ENCODE measurements around the gene IFT122. TPM values are rescaled to one million over a fixed set of nuclear protein-coding genes. Genes with fewer than 3 reads are reported as not detected.

IFT122 gene
- total RNA-seq, 1 donor from 2014 or later = 17.7 TPM

DNA sequence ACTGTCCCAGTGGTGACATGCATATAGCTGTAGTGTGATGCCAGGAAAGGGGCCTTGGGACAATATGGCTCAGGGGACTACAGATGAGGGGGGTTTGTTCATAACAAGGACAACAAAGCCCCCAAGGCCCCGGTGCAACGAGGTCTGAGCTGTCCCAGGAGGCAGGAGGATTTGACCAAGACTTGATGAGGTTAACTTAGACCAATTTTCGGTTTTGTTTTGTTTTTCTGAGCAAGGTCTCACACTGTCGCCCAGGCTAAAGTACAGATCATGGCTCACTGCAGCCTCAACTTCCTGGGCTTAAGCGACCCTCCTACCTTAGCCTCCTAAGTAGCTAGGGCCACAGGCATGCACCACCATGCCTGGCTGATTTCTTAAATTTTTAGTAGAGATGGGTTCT is 35.4 kb upstream of the IFT122 start:
- H2AFZ ChIP-seq (ENCODE audit: low read depth, low read length) = no peak overlapping the region
- H3K9me3 Mint-ChIP-seq (ENCODE audit: unreplicated experiment) = no peaks in the 10 kb centered on the region
- H3K9ac ChIP-seq (ENCODE audit: low read length) = no peak overlapping the region
- H3K36me3 ChIP-seq (ENCODE audit: insufficient read depth, low read length) = no peaks in the 10 kb centered on the region
- no peaks in the 10 kb centered on the region for H3K27me3 ChIP-seq (ENCODE audit: insufficient read depth, low read length)
- DNase-seq (ENCODE audit: low read depth) = no peak
- no peak overlapping the region for H3K4me3 Mint-ChIP-seq (ENCODE audit: unreplicated experiment)
- H3K4me1 ChIP-seq (ENCODE audit: insufficient read depth, low read length) = no peaks in the 10 kb centered on the region
- no peaks in the 10 kb centered on the region for H4K20me1 ChIP-seq (ENCODE audit: insufficient read depth, low read length)
- no peaks in the 10 kb centered on the region for H3K36me3 Mint-ChIP-seq (ENCODE audit: low read depth, unreplicated experiment)
- H3K4me1 Mint-ChIP-seq (ENCODE audit: low read depth, unreplicated experiment) = no peaks in the 10 kb centered on the region
- no peak for FAIRE-seq
- H3K9me3 ChIP-seq (ENCODE audit: insufficient read depth, low read depth, low read length) = no peaks in the 10 kb centered on the region
- TF ChIP-seq, protein P1, sequence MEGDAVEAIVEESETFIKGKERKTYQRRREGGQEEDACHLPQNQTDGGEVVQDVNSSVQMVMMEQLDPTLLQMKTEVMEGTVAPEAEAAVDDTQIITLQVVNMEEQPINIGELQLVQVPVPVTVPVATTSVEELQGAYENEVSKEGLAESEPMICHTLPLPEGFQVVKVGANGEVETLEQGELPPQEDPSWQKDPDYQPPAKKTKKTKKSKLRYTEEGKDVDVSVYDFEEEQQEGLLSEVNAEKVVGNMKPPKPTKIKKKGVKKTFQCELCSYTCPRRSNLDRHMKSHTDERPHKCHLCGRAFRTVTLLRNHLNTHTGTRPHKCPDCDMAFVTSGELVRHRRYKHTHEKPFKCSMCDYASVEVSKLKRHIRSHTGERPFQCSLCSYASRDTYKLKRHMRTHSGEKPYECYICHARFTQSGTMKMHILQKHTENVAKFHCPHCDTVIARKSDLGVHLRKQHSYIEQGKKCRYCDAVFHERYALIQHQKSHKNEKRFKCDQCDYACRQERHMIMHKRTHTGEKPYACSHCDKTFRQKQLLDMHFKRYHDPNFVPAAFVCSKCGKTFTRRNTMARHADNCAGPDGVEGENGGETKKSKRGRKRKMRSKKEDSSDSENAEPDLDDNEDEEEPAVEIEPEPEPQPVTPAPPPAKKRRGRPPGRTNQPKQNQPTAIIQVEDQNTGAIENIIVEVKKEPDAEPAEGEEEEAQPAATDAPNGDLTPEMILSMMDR (IDR thresholded peaks at IDR 0.05; ENCODE audit: insufficient read depth, low read depth, low read length) = no peak
- TF ChIP-seq EZH2 (IDR thresholded peaks at IDR 0.05; ENCODE audit: insufficient read depth, low read length) = no peak
- no peak overlapping the region for H3K27ac ChIP-seq (ENCODE audit: low read depth, low read length)
- no peak overlapping the region for H3K4me2 ChIP-seq (ENCODE audit: low read length)
- H3K27ac Mint-ChIP-seq (ENCODE audit: unreplicated experiment) = no peak overlapping the region
- H3K4me3 ChIP-seq (ENCODE audit: insufficient read depth, low read depth, low read length) = no peak overlapping the region
- H3K79me2 ChIP-seq (ENCODE audit: insufficient read depth, low read length) = no peaks in the 10 kb centered on the region
- peaks cover 16% of the 10 kb centered on the region for H3K27me3 Mint-ChIP-seq (ENCODE audit: low read depth, unreplicated experiment)

DNA sequence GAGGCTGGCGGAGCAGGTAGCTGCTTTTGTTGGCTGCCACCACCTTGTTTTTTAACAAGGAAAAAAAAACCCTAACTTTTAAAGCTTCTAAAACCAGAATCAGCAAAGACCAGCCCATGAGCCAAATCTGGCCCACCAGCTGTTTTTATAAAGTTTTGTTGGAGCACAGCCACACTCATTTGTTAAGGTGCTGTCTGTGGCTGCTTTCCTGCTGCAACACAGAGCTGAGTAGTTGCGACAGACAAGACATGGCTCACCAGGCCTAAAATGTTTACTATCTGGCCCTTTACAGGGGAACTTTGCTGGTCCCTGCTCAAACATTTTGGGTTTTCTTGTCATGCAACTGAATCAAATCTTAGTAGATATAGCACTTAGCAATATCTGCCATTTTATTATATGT is 30.5 kb upstream of the IFT122 start:
- H3K36me3 Mint-ChIP-seq (ENCODE audit: low read depth, unreplicated experiment) = no peaks in the 10 kb centered on the region
- Histone ChIP-seq H3K9me3 (ENCODE audit: insufficient read depth, low read depth, low read length) (no peaks in the 10 kb centered on the region), H2AFZ (ENCODE audit: low read depth, low read length) (no peak overlapping the region), H3K79me2 (ENCODE audit: insufficient read depth, low read length) (no peaks in the 10 kb centered on the region), H3K27me3 (ENCODE audit: insufficient read depth, low read length) (no peaks in the 10 kb centered on the region), H4K20me1 (ENCODE audit: insufficient read depth, low read length) (no peaks in the 10 kb centered on the region), H3K9ac (ENCODE audit: low read length) (no peak overlapping the region), H3K27ac (ENCODE audit: low read depth, low read length) (no peak overlapping the region), H3K4me2 (ENCODE audit: low read length) (no peak overlapping the region), H3K4me3 (ENCODE audit: insufficient read depth, low read depth, low read length) (no peak overlapping the region), H3K4me1 (ENCODE audit: insufficient read depth, low read length) (peaks cover 21% of the 10 kb centered on the region), H3K36me3 (ENCODE audit: insufficient read depth, low read length) (no peaks in the 10 kb centered on the region)
- H3K4me1 Mint-ChIP-seq (ENCODE audit: low read depth, unreplicated experiment) = peaks cover 24% of the 10 kb centered on the region
- H3K27me3 Mint-ChIP-seq (ENCODE audit: low read depth, unreplicated experiment) = peaks cover 14% of the 10 kb centered on the region
- TF ChIP-seq EZH2 (IDR thresholded peaks at IDR 0.05; ENCODE audit: insufficient read depth, low read length) = no peak
- TF ChIP-seq, protein P1 (IDR thresholded peaks at IDR 0.05; ENCODE audit: insufficient read depth, low read depth, low read length) = no peak
- peaks cover 2% of the 10 kb centered on the region for H3K9me3 Mint-ChIP-seq (ENCODE audit: unreplicated experiment)
- FAIRE-seq (no peak), DNase-seq (ENCODE audit: low read depth) (peak; percentile 66)
- H3K4me3 Mint-ChIP-seq (ENCODE audit: unreplicated experiment) = no peak overlapping the region
- no peak overlapping the region for H3K27ac Mint-ChIP-seq (ENCODE audit: unreplicated experiment)

DNA sequence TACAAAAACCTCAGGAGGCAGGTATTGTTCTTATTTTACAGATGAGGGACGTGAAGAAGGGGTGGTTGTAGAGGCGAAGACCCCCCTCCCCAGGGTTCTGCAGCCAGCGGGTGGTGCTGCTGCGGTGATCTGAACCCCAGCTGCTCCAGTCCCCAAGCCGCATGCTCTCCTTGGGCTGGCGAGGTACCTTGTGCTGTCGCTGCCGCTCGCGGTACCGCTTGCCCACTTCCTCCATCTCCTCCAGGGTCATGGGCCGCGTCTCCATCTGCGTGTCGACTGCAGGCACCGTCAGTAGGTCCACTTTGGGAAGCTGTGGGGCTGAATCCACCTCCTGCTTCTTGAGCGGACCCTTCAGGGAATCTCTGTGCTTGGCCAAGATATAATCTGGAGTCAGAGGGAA is 29.1 kb upstream of the IFT122 start:
- peaks cover 24% of the 10 kb centered on the region for H3K4me1 ChIP-seq (ENCODE audit: insufficient read depth, low read length)
- H2AFZ ChIP-seq (ENCODE audit: low read depth, low read length) = no peak overlapping the region
- H3K27me3 ChIP-seq (ENCODE audit: insufficient read depth, low read length) = no peaks in the 10 kb centered on the region
- no peaks in the 10 kb centered on the region for H3K36me3 ChIP-seq (ENCODE audit: insufficient read depth, low read length)
- no peak overlapping the region for H3K4me3 ChIP-seq (ENCODE audit: insufficient read depth, low read depth, low read length)
- peaks cover 2% of the 10 kb centered on the region for H3K9me3 Mint-ChIP-seq (ENCODE audit: unreplicated experiment)
- H3K4me2 ChIP-seq (ENCODE audit: low read length) = no peak overlapping the region
- H3K4me1 Mint-ChIP-seq (ENCODE audit: low read depth, unreplicated experiment) = peaks cover 24% of the 10 kb centered on the region
- no peaks in the 10 kb centered on the region for H3K79me2 ChIP-seq (ENCODE audit: insufficient read depth, low read length)
- no peaks in the 10 kb centered on the region for H3K36me3 Mint-ChIP-seq (ENCODE audit: low read depth, unreplicated experiment)
- H3K9ac ChIP-seq (ENCODE audit: low read length) = no peak overlapping the region
- DNase-seq (ENCODE audit: low read depth) (no peak), FAIRE-seq (no peak)
- no peaks in the 10 kb centered on the region for H4K20me1 ChIP-seq (ENCODE audit: insufficient read depth, low read length)
- H3K27me3 Mint-ChIP-seq (ENCODE audit: low read depth, unreplicated experiment) = peaks cover 7% of the 10 kb centered on the region
- TF ChIP-seq, protein P1 (IDR thresholded peaks at IDR 0.05; ENCODE audit: insufficient read depth, low read depth, low read length) = no peak
- TF ChIP-seq EZH2 (IDR thresholded peaks at IDR 0.05; ENCODE audit: insufficient read depth, low read length) = no peak
- H3K27ac ChIP-seq (ENCODE audit: low read depth, low read length) = no peak overlapping the region
- H3K9me3 ChIP-seq (ENCODE audit: insufficient read depth, low read depth, low read length) = no peaks in the 10 kb centered on the region
- H3K4me3 Mint-ChIP-seq (ENCODE audit: unreplicated experiment) = no peak overlapping the region
- no peak overlapping the region for H3K27ac Mint-ChIP-seq (ENCODE audit: unreplicated experiment)
